B cell (primary cell): ENCODE data around the gene HHEX.

Experiments used
- EZH2 ChIP-seq: IDR thresholded peaks from 2 replicates; pipeline ENCODE4 v1.6.1; 2012; ENCODE audit warnings: borderline replicate concordance, low read depth, mild to moderate bottlenecking, moderate library complexity, low read length; ENCODE audit not compliant: insufficient read depth, poor library complexity, severe bottlenecking
- TF ChIP-seq, protein P1 (sequence below): fragments of 200-600 bp; IDR thresholded peaks from one replicate; pipeline ENCODE4 v1.8.0; 2022; ENCODE audit warnings: antibody characterized with exemption, mild to moderate bottlenecking

DNA sequence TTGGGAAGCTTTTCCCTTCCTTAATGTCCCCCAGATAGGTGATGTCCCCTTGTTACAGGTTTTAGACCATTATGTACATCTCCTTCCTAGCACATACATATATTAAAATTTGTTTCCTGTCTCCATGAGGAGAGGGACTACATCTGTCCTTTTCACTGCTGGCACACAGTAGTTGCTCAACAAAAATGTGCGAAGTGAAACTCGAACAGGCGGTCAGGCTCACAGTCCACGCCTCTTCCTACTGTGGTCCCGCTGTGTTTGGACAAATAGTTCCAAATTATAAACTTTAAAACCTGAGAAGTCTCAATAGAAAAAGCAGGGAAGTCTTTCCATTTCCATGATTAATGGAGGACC is 1.2 kb upstream of the HHEX start:
- TF ChIP-seq, protein P1, sequence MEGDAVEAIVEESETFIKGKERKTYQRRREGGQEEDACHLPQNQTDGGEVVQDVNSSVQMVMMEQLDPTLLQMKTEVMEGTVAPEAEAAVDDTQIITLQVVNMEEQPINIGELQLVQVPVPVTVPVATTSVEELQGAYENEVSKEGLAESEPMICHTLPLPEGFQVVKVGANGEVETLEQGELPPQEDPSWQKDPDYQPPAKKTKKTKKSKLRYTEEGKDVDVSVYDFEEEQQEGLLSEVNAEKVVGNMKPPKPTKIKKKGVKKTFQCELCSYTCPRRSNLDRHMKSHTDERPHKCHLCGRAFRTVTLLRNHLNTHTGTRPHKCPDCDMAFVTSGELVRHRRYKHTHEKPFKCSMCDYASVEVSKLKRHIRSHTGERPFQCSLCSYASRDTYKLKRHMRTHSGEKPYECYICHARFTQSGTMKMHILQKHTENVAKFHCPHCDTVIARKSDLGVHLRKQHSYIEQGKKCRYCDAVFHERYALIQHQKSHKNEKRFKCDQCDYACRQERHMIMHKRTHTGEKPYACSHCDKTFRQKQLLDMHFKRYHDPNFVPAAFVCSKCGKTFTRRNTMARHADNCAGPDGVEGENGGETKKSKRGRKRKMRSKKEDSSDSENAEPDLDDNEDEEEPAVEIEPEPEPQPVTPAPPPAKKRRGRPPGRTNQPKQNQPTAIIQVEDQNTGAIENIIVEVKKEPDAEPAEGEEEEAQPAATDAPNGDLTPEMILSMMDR = no peak
- no peak for TF ChIP-seq EZH2
